GM12878 (cell line): Measurements from ENCODE around the gene HNMT. TPM values are rescaled to one million over a fixed set of nuclear protein-coding genes. Genes with fewer than 3 reads are reported as not detected.

Experiments
- ATF7 ChIP-seq: fragments of 450-650 bp; IDR thresholded peaks from 2 replicates; pipeline ENCODE4 v1.6.1; 2016; ENCODE audit warnings: low read depth, mild to moderate bottlenecking
- BMI1 ChIP-seq: fragments of 450-650 bp; IDR thresholded peaks from 2 replicates; pipeline ENCODE4 v1.6.1; 2016; ENCODE audit warnings: mild to moderate bottlenecking, moderate library complexity, borderline replicate concordance
- CREM ChIP-seq: IDR thresholded peaks from 2 replicates; pipeline ENCODE4 v1.6.1; 2014; ENCODE audit warnings: antibody characterized with exemption, low read depth
- CTCF ChIP-seq, 3 experiments: IDR thresholded peaks in 2 of 3; conservative IDR thresholded peaks in 1 of 3; 2 replicates each; pipeline ENCODE4 v1.5.1; 2011; ENCODE audit warnings: low read depth in 3 of 3, low read length in 3 of 3, mild to moderate bottlenecking in 3 of 3, control low read depth in 2 of 3, moderate library complexity in 2 of 3, inconsistent platforms in 1 of 3, mixed read lengths in 1 of 3; ENCODE audit not compliant: control insufficient read depth in 2 of 3, insufficient read depth in 1 of 3; ENCODE audit errors: extremely low read depth in 1 of 3
- DPF2 ChIP-seq: fragments of 450-650 bp; IDR thresholded peaks from 2 replicates; pipeline ENCODE4 v1.6.1; 2017; ENCODE audit warnings: mild to moderate bottlenecking
- E2F4 ChIP-seq: IDR thresholded peaks from 2 replicates; pipeline ENCODE4 v1.6.1; 2012; ENCODE audit warnings: low read depth, low read length, improper control_type of control experiment
- IRF5 ChIP-seq: fragments of 450-650 bp; IDR thresholded peaks from 2 replicates; pipeline ENCODE4 v1.6.1; 2017; ENCODE audit warnings: borderline replicate concordance
- JUND ChIP-seq: IDR thresholded peaks from 2 replicates; pipeline ENCODE4 v1.6.1; 2012; ENCODE audit warnings: low read depth, mild to moderate bottlenecking, low read length, improper control_type of control experiment, moderate library complexity
- MTA2 ChIP-seq: fragments of 450-650 bp; IDR thresholded peaks from 2 replicates; pipeline ENCODE4 v1.6.1; 2016; ENCODE audit warnings: low read depth, mild to moderate bottlenecking, moderate library complexity
- MYC ChIP-seq: IDR thresholded peaks from 2 replicates; pipeline ENCODE4 v1.6.1; 2011; ENCODE audit warnings: mild to moderate bottlenecking, low read length, moderate library complexity, inconsistent platforms; ENCODE audit not compliant: insufficient read depth, insufficient replicate concordance, insufficient read length, severe bottlenecking
- NBN ChIP-seq: fragments of 450-650 bp; IDR thresholded peaks from 2 replicates; pipeline ENCODE4 v1.6.1; 2016
- NFIC ChIP-seq: IDR thresholded peaks from 2 replicates; pipeline ENCODE4 v1.6.1; 2012; ENCODE audit warnings: low read depth, mild to moderate bottlenecking, inconsistent platforms, low read length, moderate library complexity
- NR2F1 ChIP-seq: fragments of 450-650 bp; conservative IDR thresholded peaks from 2 replicates; pipeline ENCODE4 v1.6.1; 2017; ENCODE audit warnings: mild to moderate bottlenecking
- NRF1 ChIP-seq: conservative IDR thresholded peaks from 2 replicates; pipeline ENCODE4 v1.6.1; 2011; ENCODE audit warnings: mild to moderate bottlenecking, low read depth, low read length, improper control_type of control experiment
- PAX5 ChIP-seq: IDR thresholded peaks from 2 replicates; pipeline ENCODE4 v1.6.1; 2011; ENCODE audit warnings: low read depth, low read length, borderline replicate concordance
- POLR2AphosphoS5 ChIP-seq: IDR thresholded peaks from 2 replicates; pipeline ENCODE4 v1.6.1; 2011; ENCODE audit warnings: mild to moderate bottlenecking, low read length, inconsistent platforms
- RCOR1 ChIP-seq: conservative IDR thresholded peaks from 2 replicates; pipeline ENCODE4 v1.6.1; 2012; ENCODE audit warnings: low read depth, low read length, improper control_type of control experiment
- RELA ChIP-seq: fragments of 450-650 bp; IDR thresholded peaks from 2 replicates; pipeline ENCODE4 v1.8.0; 2014; ENCODE audit warnings: borderline replicate concordance; ENCODE audit not compliant: partially characterized antibody
- SMARCA5 ChIP-seq: fragments of 450-650 bp; IDR thresholded peaks from 2 replicates; pipeline ENCODE4 v1.6.1; 2017; ENCODE audit warnings: mild to moderate bottlenecking
- SMC3 ChIP-seq: IDR thresholded peaks from 2 replicates; pipeline ENCODE4 v1.6.1; 2011; ENCODE audit warnings: low read length, improper control_type of control experiment, borderline replicate concordance
- SPI1 ChIP-seq: IDR thresholded peaks from 2 replicates; pipeline ENCODE4 v1.6.1; 2011; ENCODE audit warnings: low read depth, mild to moderate bottlenecking, low read length, moderate library complexity, borderline replicate concordance; ENCODE audit not compliant: insufficient read depth
- TARDBP ChIP-seq: IDR thresholded peaks from 2 replicates; pipeline ENCODE4 v1.6.1; 2016; ENCODE audit warnings: borderline replicate concordance
- TCF12 ChIP-seq: IDR thresholded peaks from 2 replicates; pipeline ENCODE4 v1.6.1; 2011; ENCODE audit warnings: low read depth, mild to moderate bottlenecking, low read length
- ZNF592 ChIP-seq: fragments of 450-650 bp; IDR thresholded peaks from 2 replicates; pipeline ENCODE4 v1.6.1; 2017; ENCODE audit warnings: mild to moderate bottlenecking, moderate library complexity
- polyA plus RNA-seq, 11 experiments: library from polyadenylated mRNA; depleted of rRNA in 4 of 11; unstranded in 6 of 11; stranded (reverse) in 5 of 11; fragments of >200 nt; fragmentation: Nextera tagmentation in 4 of 11; fragmentation: Illumina TruSeq in 1 of 11; extraction: Ambion mirVana in 4 of 11; extraction: Trizol in 1 of 11; gene quantifications; 1 replicate in 1 of 11; 2 replicates in 10 of 11; pipeline versions ENCODE4 v1.2.1 to v1.2.3, GENCODE V29; 2011 to 2016; ENCODE audit warnings: inconsistent platforms in 2 of 11, missing spikeins in 2 of 11, low read depth in 1 of 11
- total RNA-seq, 4 experiments: library from RNA; depleted of rRNA in 3 of 4; stranded (reverse); fragments of >200 nt in 3 of 4; fragmentation: Illumina TruSeq in 1 of 4; extraction: Trizol in 1 of 4; gene quantifications; 2 replicates each; pipeline versions ENCODE4 v1.2.1 to v1.2.3, GENCODE V29; 2013 to 2021

The HNMT gene
- total and polyA plus RNA-seq, 10 of the 15 experiments (the other 5 are each of a cell fraction or from before 2014, with no cell fraction given): not detected

- TF ChIP-seq BMI1 (no peak), CREM (peak; percentile 26; the same call in 1 of the 2 replicates), SPI1 (no peak), MYC (no peak), E2F4 (no peak), CTCF (IDR thresholded peaks at IDR 0.05 in 2 of 3, conservative IDR thresholded peaks at IDR 0.05 in 1 of 3; ENCODE audit: control insufficient read depth in 2 of 3, extremely low read depth in 1 of 3, insufficient read depth in 1 of 3, low read depth in 3 of 3, low read length in 3 of 3) (no peak), TCF12 (no peak), POLR2AphosphoS5 (no peak), DPF2 (no peak), SMARCA5 (no peak), PAX5 (no peak), NBN (no peak), MTA2 (peak; percentile 72; the same call in 1 of the 2 replicates), JUND (no peak), RCOR1 (no peak), NR2F1 (no peak), IRF5 (no peak), SMC3 (no peak), NRF1 (no peak), ATF7 (0 out of 2 replicates have a peak, but pooled peaks have one; percentile 21), TARDBP (no peak), NFIC (peak; percentile 47; the same call in 1 of the 2 replicates), RELA (no peak), ZNF592 (no peak)
Measured at GRCh38 chr2:138030459-138030858, 66.2 kb downstream of the HNMT start (continued).
